Heart left ventricle (tissue), 16 donors: ENCODE data around the gene PTPRD. TPM values are rescaled to one million over a fixed set of nuclear protein-coding genes. Genes with fewer than 3 reads are reported as not detected.

Experiments
- ATAC-seq, 4 donors: fragments of 200-7000 bp; cut with Tn5 transposase; one replicate each; pipeline ENCODE4 v1.9.1; 2020 to 2022; ENCODE audit warnings: moderate library complexity in 4 of 4, mild to moderate bottlenecking in 3 of 4, moderate number of reproducible peaks in 1 of 4
- DNase-seq, 5 donors: peaks; one replicate each; pipeline ENCODE4 v3.0.0-alpha.2; 2020
- H3K27ac ChIP-seq, 12 donors: fragments of 200-600 bp; sonication (generic) in 4 of 12; one replicate each; pipeline versions ENCODE4 v1.5.0 to v1.8.0; 2016 to 2022; ENCODE audit warnings: mild to moderate bottlenecking in 2 of 12
- H3K27me3 ChIP-seq, 9 donors: fragments of 200-600 bp; sonication (generic) in 2 of 9; one replicate each; pipeline versions ENCODE4 v1.5.1 to v1.8.0; 2016 to 2022; ENCODE audit warnings: mild to moderate bottlenecking in 3 of 9
- H3K36me3 ChIP-seq, 9 donors: fragments of 200-600 bp; sonication (generic) in 2 of 9; one replicate each; pipeline versions ENCODE4 v1.5.0 to v1.8.0; 2018 to 2022; ENCODE audit warnings: mild to moderate bottlenecking in 2 of 9
- H3K4me1 ChIP-seq, 12 donors: fragments of 200-600 bp; sonication (generic) in 4 of 12; one replicate each; pipeline versions ENCODE4 v1.5.0 to v1.8.0; 2016 to 2022; ENCODE audit warnings: mild to moderate bottlenecking in 3 of 12
- H3K4me3 ChIP-seq, 12 donors: fragments of 200-600 bp; sonication (generic) in 4 of 12; one replicate each; pipeline versions ENCODE4 v1.5.0 to v1.8.0; 2017 to 2022; ENCODE audit warnings: mild to moderate bottlenecking in 9 of 12, moderate library complexity in 4 of 12
- H3K9me3 ChIP-seq, 12 donors: fragments of 200-600 bp; sonication (generic) in 4 of 12; one replicate each; pipeline versions ENCODE4 v1.5.0 to v1.8.0; 2016 to 2022; ENCODE audit warnings: mild to moderate bottlenecking in 1 of 12
- POLR2A ChIP-seq, 2 donors: fragments of 450-650 bp; IDR thresholded peaks; one replicate each; pipeline ENCODE4 v1.6.1; 2017; ENCODE audit warnings: antibody characterized with exemption in 2 of 2, mild to moderate bottlenecking in 2 of 2, moderate library complexity in 2 of 2
- WGBS, 4 donors: extraction: QIAGEN DNeasy Blood & Tissue Kit in 2 of 4; methylation state at CpG; one replicate each; pipeline versions ENCODE4 v1.1.5 to v1.1.7; 2013 to 2018; 5-methylcytosine and 5-hydroxymethylcytosine counted together
- intact Hi-C, 10 donors: fragments of 100-400 bp; cut with DNase I; formaldehyde crosslinking; loops; one replicate each; pipeline versions ENCODE4 v1.11.1 to v1.14.2; 2022
- polyA plus RNA-seq, 2 donors: library from polyadenylated mRNA; stranded (reverse); fragments of 200-250 nt; gene quantifications; one replicate each; pipeline ENCODE4 v1.2.3, GENCODE V29; 2013
- total RNA-seq, 9 donors: library from RNA; depleted of rRNA in 2 of 9; stranded (reverse); fragments of >200 nt in 2 of 9; fragmentation: NEBNext Ultra II Directional in 3 of 9; extraction: Animal tissue kit (Norgen Biotek cat#: 25700) in 3 of 9; gene quantifications; one replicate each; pipeline versions ENCODE4 v1.1.0 to v1.2.4, GENCODE V29; 2016 to 2023
- TF ChIP-seq, protein P1 (sequence below), 12 donors: fragments of 200-600 bp; sonication (generic) in 4 of 12; IDR thresholded peaks; one replicate each; pipeline versions ENCODE4 v1.5.0 to v1.8.0; 2018 to 2022; ENCODE audit warnings: antibody characterized with exemption in 12 of 12, mild to moderate bottlenecking in 5 of 12
- donor health status: ischemic (EF 13 %, LVEDD 7.1; RV severe dilation, severe dysfunction).
- donor health status: healthy with polysubstance abuse.
- donor health status: DM: no; HTN: yes; CAD: no.
- donor health status: DM: no; HTN: no; CAD: no.
- donor health status: ischemic (EF 25% LVEDD 6.9; RV normal size, moderate dysfunction).
- donor health status: ischemic (EF 25% LVEDD 5.7; RV mildly dilated, moderate dysfunction).
- donor health status: healthy.
- donor health status: DM: yes; HTN: yes; CAD: no.
- donor health status: ischemic (EF 35%, LVEDD 5.7; RV mildly dilated, moderate dysfunction).
- donor health status: nonischemic (EF 11% LVEDD 7.7; RV severe dilation, severe dysfunction).
- donor health status: DM: yes; HTN: yes; CAD: no.
- donor health status: PGD.
- donor health status: ischemic (EF 29% LVEDD 5.4; RV normal size, mild dysfunction).
- donor health status: nonischemic (EF 23%, LVEDD 6.1; RV moderate dilation, normal function).

Gene PTPRD
- total and polyA plus RNA-seq, 11 donors, result 1.4 to 25.3 (median 15.1) TPM

DNA sequence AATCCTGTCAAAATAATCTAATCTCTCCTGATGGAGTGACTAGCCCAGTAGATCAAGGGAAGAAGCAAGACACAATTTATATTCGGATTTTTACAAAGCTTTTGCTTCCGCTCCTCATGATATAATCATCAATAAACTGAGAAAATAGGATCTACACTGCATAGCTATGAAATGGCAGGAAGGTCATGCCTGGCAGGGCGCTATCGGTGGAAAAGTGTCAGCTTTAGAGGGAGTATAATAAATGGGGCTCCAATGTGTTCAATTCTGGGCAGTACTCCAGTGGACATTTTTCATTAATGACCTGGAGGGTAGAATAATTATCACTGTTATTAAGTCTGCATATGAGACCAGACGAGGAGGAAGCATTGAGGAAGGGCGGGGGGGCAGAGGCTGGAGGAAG, 1799.9 kb downstream of the PTPRD start:
- no peak for TF ChIP-seq POLR2A (IDR thresholded peaks at IDR 0.05)
- TF ChIP-seq, protein P1, sequence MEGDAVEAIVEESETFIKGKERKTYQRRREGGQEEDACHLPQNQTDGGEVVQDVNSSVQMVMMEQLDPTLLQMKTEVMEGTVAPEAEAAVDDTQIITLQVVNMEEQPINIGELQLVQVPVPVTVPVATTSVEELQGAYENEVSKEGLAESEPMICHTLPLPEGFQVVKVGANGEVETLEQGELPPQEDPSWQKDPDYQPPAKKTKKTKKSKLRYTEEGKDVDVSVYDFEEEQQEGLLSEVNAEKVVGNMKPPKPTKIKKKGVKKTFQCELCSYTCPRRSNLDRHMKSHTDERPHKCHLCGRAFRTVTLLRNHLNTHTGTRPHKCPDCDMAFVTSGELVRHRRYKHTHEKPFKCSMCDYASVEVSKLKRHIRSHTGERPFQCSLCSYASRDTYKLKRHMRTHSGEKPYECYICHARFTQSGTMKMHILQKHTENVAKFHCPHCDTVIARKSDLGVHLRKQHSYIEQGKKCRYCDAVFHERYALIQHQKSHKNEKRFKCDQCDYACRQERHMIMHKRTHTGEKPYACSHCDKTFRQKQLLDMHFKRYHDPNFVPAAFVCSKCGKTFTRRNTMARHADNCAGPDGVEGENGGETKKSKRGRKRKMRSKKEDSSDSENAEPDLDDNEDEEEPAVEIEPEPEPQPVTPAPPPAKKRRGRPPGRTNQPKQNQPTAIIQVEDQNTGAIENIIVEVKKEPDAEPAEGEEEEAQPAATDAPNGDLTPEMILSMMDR (IDR thresholded peaks at IDR 0.05), result no peak
- no peak for DNase-seq
- intact Hi-C loops, result loop anchor here in 1 of 10 donors (10.0 kb wide), 1 partner anchor 58 kb away; no protein-coding TSS in a partner anchor
- Histone ChIP-seq H3K9me3 (no peaks in the 10 kb centered on the region), H3K27me3 (no peaks in the 10 kb centered on the region), H3K4me1 (no peaks in the 10 kb centered on the region), H3K4me3 (no peak overlapping the region), H3K36me3 (no peaks in the 10 kb centered on the region), H3K27ac (no peak overlapping the region)
- no peak for ATAC-seq
- WGBS, 4 donors, result 62 to 74% (median 66%) methylated on average over 6 of the region's 6 CpGs

DNA sequence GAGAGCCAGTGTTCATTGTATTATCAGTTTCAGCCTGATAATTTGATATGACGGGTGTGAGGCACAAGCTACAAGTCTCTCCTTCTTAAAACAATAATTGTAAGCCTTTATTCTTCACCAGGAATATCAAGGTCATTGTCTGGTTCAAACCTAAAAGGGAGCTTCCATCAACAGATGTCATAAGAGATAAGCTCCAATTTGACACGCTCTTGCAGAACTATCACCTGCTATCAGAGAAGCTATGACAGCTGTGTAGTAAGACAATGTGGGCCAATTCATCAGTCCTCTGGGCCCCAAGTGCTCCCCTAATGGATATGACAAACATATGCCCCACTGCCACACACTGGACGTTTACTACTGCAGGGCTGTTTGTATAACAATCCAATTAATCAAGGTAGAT, 1803.1 kb downstream of the PTPRD start:
- no peak overlapping the region for H3K4me3 ChIP-seq
- TF ChIP-seq, protein P1 (IDR thresholded peaks at IDR 0.05), result no peak
- no peak for TF ChIP-seq POLR2A (IDR thresholded peaks at IDR 0.05)
- H3K9me3 ChIP-seq, result no peaks in the 10 kb centered on the region
- H3K27ac ChIP-seq, result no peak overlapping the region
- intact Hi-C loops, result loop anchor here in 1 of 10 donors (10.0 kb wide), 1 partner anchor 55 kb away; no protein-coding TSS in a partner anchor
- ATAC-seq, result no peak
- H3K36me3 ChIP-seq, result no peaks in the 10 kb centered on the region
- no peak for DNase-seq
- 67 to 84% (median 74%) methylated on average over 3 of the region's 3 CpGs for WGBS, 4 donors
- H3K4me1 ChIP-seq, result no peaks in the 10 kb centered on the region
- H3K27me3 ChIP-seq, result no peaks in the 10 kb centered on the region

DNA sequence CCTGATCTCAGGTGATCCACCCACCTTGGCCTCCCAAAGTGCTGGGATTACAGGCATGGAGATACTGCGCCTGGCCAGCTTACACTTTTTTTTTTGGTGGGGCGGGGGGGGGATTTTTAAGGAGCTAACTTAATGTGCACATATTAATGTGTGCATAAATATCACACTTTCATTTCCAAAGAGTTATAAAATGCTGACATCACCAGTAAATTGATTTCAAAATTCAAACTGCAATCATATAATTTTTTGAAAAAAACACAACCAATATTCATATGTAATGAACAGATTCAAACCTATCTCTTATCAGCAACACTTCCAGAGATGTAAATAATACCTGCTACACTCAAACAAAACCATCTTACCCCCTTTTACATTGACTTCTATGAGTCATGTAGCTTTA, 1806.7 kb downstream of the PTPRD start:
- H3K4me3 ChIP-seq, result no peak overlapping the region
- H3K4me1 ChIP-seq, result no peaks in the 10 kb centered on the region
- no peaks in the 10 kb centered on the region for H3K9me3 ChIP-seq
- WGBS, 4 donors, result 72 to 93% (median 84%) methylated on average over 2 of the region's 2 CpGs
- DNase-seq (no peak), ATAC-seq (no peak)
- TF ChIP-seq POLR2A (IDR thresholded peaks at IDR 0.05), result no peak
- TF ChIP-seq, protein P1 (IDR thresholded peaks at IDR 0.05), result no peak
- no peaks in the 10 kb centered on the region for H3K27me3 ChIP-seq
- H3K27ac ChIP-seq, result no peak overlapping the region
- no peaks in the 10 kb centered on the region for H3K36me3 ChIP-seq
- intact Hi-C loops, result no loop called here

DNA sequence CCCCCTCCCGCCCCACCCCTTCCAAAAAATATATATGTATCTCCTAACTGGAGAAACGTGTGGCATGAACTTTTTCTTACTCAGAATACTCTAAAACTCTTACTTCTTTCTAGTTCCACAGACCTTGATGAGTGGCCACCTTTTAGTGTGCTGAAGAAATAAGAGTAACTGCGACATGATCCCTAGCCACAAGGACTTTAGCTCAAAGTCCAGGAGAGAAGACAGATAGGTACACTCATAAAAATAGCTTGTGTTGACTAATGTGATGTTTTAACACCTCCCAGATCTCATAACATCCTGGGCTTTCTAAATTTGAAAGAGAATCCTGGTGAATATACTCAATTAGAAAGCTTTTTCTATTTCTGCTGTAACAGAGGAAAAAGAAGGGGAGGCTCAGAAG, 1808.2 kb downstream of the PTPRD start:
- Histone ChIP-seq H3K9me3 (no peaks in the 10 kb centered on the region), H3K27ac (no peak overlapping the region), H3K27me3 (no peaks in the 10 kb centered on the region), H3K36me3 (no peaks in the 10 kb centered on the region), H3K4me3 (no peak overlapping the region), H3K4me1 (no peaks in the 10 kb centered on the region)
- no peak for ATAC-seq
- no peak for DNase-seq
- intact Hi-C loops, result no loop called here
- 71 to 80% (median 76%) methylated on average over 3 of the region's 3 CpGs for WGBS, 4 donors
- no peak for TF ChIP-seq POLR2A (IDR thresholded peaks at IDR 0.05)
- TF ChIP-seq, protein P1 (IDR thresholded peaks at IDR 0.05), result no peak
